ENCODE data around the gene DUSP6.
"Not testable (repeated sequence)": the region's sequence is repeated elsewhere in the genome, so short reads cannot be mapped to it uniquely, and the experiment has no call there.

Gene DUSP6

DNA sequence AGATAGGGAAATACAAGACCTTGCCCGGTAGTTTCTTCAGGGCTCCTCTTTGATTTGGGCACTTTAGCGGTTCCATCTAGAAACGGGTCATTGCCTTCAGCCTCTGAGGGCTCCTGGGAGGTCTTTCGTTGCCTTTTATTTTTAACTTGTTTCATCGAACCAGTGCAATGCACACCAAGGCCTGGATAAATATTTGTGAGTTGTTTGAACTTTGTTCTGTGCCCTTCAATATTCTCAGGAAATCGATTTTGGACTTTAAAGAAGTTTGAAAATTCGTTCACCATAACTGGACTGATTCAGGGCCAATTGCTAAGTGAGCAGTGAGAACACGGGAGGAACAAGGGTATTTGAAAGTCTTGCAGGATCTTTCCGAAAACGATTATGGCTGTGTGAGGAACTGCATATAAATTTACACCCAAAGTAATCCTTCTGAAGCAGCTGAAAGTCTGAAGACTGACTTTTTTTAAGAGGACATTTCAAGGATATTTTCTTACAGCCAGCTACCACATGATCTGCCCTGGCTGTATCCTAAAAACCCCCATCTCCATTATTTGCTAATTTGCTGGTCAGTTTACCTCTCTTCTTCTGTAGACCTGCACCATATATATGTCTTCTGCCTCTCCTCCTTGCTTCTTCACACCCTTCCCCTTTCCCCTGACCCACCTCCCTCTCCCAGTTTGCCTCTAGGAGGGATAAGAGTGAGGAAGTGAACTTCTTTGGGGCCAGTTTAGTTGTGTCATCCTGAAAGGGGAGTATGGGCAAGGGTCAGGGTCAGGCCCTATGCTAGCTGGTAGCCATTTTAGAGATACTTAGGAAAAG is 8.0 kb downstream of the DUSP6 start:
- DNase-seq (ENCODE audit: low spot score), result no peak
- in situ Hi-C loops (cut with MboI; ENCODE audit: low sequenced_read_pairs, unreplicated experiment), result no loop called here
- TF ChIP-seq, protein P1, sequence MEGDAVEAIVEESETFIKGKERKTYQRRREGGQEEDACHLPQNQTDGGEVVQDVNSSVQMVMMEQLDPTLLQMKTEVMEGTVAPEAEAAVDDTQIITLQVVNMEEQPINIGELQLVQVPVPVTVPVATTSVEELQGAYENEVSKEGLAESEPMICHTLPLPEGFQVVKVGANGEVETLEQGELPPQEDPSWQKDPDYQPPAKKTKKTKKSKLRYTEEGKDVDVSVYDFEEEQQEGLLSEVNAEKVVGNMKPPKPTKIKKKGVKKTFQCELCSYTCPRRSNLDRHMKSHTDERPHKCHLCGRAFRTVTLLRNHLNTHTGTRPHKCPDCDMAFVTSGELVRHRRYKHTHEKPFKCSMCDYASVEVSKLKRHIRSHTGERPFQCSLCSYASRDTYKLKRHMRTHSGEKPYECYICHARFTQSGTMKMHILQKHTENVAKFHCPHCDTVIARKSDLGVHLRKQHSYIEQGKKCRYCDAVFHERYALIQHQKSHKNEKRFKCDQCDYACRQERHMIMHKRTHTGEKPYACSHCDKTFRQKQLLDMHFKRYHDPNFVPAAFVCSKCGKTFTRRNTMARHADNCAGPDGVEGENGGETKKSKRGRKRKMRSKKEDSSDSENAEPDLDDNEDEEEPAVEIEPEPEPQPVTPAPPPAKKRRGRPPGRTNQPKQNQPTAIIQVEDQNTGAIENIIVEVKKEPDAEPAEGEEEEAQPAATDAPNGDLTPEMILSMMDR (IDR thresholded peaks at IDR 0.05; ENCODE audit: borderline replicate concordance, control extremely low read depth, extremely low read depth, insufficient read depth, missing control alignments), result no peak

DNA sequence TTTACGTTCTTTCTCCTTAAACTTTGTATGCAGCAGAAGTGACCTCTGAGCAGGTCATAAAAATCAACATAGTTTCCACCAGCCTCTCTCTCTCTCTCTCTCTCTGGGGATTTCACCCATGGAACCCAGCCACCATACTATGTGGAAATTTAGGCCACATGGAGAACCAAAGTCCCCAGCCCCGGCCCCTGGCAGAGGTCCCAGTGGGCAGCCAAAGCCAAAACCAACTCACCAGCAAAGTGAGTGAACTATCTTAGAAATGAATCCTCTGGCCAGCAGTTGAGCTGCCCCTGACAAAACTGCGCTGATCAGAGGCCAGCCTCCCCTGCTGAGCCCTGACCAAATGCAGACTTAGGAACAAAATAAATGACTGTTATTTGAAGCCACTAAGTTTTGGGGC is 9.2 kb downstream of the DUSP6 start:
- no peak for DNase-seq (ENCODE audit: low spot score)
- TF ChIP-seq, protein P1 (IDR thresholded peaks at IDR 0.05; ENCODE audit: borderline replicate concordance, control extremely low read depth, extremely low read depth, insufficient read depth, missing control alignments), result no peak
- in situ Hi-C loops (cut with MboI; ENCODE audit: low sequenced_read_pairs, unreplicated experiment), result no loop called here

DNA sequence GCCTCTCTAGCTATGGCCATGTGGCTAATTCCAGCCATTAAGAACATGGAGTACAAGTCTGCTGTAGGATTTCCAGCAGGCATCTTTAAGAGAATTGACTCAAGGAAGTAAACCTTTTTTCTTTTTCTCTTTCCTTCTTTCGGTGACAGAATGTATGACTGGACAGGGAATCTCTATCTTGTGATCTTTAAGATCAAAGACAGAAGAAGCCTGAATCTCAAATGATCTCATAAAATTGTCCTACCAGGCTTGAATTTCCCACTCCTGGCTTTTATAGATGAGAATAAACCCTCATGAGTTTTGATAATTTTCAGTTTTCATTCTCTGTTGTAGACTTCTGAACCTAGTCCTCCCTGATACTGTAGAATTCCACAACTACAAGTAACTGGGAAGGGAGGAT is 11.4 kb downstream of the DUSP6 start:
- TF ChIP-seq, protein P1 (IDR thresholded peaks at IDR 0.05; ENCODE audit: borderline replicate concordance, control extremely low read depth, extremely low read depth, insufficient read depth, missing control alignments), result no peak
- DNase-seq (ENCODE audit: low spot score), result no peak
- in situ Hi-C loops (cut with MboI; ENCODE audit: low sequenced_read_pairs, unreplicated experiment), result no loop called here

DNA sequence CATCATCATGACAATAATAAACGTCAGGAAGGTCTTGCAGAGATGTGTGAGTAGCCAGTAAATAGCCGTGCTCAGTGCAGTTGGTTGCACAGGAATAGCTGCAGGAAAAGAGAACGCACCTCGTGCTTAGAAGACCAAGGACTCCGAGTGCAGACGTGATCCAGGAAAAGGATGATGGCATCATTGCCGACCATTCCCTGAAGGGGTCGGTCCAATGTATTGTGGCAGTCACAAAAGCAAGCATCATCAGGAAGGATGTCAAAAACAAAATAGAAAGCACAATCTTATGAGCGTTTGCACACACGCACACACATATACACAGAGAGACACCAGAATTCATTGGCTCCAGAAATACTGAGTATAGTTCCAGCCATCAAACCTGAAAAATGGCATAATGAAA is 12.8 kb downstream of the DUSP6 start:
- TF ChIP-seq, protein P1 (IDR thresholded peaks at IDR 0.05; ENCODE audit: borderline replicate concordance, control extremely low read depth, extremely low read depth, insufficient read depth, missing control alignments), result no peak
- in situ Hi-C loops (cut with MboI; ENCODE audit: low sequenced_read_pairs, unreplicated experiment), result no loop called here
- DNase-seq (ENCODE audit: low spot score), result no peak

DNA sequence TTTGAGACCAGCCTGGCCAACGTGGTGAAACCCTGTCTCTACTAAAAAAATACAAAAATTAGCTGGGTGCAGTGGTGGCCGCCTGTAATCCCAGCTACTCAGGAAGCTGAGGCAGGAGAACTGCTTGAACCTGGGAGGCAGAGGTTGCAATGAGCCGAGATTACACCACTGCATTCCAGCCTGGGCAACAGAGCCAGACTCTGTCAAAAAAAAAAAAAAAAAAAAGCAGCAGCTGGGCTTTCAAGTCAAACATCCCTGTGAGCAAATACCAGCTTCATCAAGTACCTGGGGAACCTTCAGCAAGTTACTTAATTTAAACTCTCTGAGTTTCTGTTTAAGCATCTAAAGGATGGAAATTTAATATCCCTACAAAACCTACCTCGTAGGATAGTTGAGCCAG is 15.2 kb downstream of the DUSP6 start:
- DNase-seq (ENCODE audit: low spot score); in situ Hi-C loops (cut with MboI; ENCODE audit: low sequenced_read_pairs, unreplicated experiment): not testable (repeated sequence)

DNA sequence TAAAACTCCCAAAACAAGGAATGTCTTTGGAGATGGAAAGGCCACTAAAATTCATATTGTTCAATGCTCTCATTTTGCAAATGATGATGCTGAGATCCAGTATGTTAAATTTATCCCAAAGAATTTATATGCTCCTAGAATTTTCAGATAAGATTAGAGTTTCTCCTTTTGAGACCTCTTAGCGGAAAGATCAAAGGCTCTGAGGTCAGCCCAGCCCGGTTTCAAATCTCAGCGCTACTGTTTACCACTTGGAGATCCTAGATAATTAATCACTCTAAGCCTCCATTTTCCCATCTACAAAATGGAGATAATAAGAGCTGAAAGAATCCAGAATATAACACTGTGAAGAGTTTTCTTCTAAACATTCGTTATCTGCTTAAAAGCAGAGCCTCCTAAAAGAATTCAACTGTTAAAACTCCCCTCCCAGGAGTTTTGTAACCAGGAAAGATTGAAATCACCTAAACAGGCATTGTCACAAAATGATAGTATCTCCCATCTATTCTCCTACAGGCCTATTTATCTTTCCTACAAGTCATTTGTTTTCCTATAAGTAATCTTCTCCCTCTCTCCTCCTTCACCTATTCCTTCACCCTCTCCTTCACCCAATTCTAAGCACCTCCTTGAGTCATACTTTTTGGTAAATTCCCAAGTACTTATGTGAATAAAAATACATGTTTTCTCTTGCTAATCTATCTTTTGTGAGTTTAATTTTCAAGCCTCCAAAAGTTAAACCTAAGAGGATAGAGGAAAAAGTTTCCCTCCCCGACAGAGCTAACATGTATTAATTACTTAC is 16.7 kb downstream of the DUSP6 start:
- in situ Hi-C loops (cut with MboI; ENCODE audit: low sequenced_read_pairs, unreplicated experiment), result no loop called here
- no peak for DNase-seq (ENCODE audit: low spot score)
- TF ChIP-seq, protein P1 (IDR thresholded peaks at IDR 0.05; ENCODE audit: borderline replicate concordance, control extremely low read depth, extremely low read depth, insufficient read depth, missing control alignments), result no peak

Data from GM13976 (cell line).